Fibroblast of lung (primary cell): ENCODE data around the gene PLVAP.

Experiments
- EZH2 ChIP-seq: IDR thresholded peaks from 2 replicates; pipeline ENCODE4 v1.5.1; 2012; ENCODE audit warnings: low read length, control low read depth, mild to moderate bottlenecking; ENCODE audit errors: missing control alignments
- TF ChIP-seq, protein P1 (sequence below), 2 donors: IDR thresholded peaks in 1 of 2; conservative IDR thresholded peaks in 1 of 2; 1 replicate in 1 of 2; 2 replicates in 1 of 2; pipeline ENCODE4 v1.5.1; 2011 to 2012; ENCODE audit warnings: low read length in 2 of 2, control low read depth in 1 of 2, inconsistent platforms in 1 of 2, low read depth in 1 of 2, mild to moderate bottlenecking in 1 of 2

DNA sequence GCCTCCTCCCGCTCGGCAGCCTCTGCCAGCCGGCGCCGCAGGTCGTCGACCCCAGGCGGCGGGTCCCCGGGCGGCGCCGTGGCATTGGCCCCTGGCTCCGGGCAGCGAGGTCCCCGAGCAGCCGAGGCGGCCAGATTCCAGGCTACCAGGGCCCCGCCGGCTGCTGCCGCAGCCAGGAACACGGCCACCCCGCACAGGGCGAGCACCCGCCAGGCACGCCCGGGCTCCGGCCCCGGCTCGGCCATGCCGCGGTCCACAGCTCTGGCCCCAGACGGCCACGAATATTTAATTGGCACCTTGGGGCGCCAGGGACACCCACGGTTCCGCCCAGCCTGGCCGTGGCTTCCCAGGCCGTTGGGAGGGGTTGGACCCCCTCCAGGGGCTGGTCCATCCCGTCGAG, 16.8 kb upstream of the PLVAP start, which contains the start of gene CCDC194:
- no peak for TF ChIP-seq EZH2
- TF ChIP-seq, protein P1, sequence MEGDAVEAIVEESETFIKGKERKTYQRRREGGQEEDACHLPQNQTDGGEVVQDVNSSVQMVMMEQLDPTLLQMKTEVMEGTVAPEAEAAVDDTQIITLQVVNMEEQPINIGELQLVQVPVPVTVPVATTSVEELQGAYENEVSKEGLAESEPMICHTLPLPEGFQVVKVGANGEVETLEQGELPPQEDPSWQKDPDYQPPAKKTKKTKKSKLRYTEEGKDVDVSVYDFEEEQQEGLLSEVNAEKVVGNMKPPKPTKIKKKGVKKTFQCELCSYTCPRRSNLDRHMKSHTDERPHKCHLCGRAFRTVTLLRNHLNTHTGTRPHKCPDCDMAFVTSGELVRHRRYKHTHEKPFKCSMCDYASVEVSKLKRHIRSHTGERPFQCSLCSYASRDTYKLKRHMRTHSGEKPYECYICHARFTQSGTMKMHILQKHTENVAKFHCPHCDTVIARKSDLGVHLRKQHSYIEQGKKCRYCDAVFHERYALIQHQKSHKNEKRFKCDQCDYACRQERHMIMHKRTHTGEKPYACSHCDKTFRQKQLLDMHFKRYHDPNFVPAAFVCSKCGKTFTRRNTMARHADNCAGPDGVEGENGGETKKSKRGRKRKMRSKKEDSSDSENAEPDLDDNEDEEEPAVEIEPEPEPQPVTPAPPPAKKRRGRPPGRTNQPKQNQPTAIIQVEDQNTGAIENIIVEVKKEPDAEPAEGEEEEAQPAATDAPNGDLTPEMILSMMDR (conservative IDR thresholded peaks at IDR 0.05 in 1 of 2, IDR thresholded peaks at IDR 0.05 in 1 of 2; ENCODE audit: low read depth in 1 of 2, low read length in 2 of 2), result no peak
